Parathyroid adenoma (tissue), 2 donors: ENCODE data around the gene XAB2.
"Not testable (repeated sequence)": the region's sequence is repeated elsewhere in the genome, so short reads cannot be mapped to it uniquely, and the experiment has no call there.

ENCODE experiments used
- H2AFZ ChIP-seq: fragments of 300-600 bp; sonication (generic); one replicate; pipeline ENCODE4 v1.7.0; 2017; ENCODE audit warnings: antibody characterized with exemption, mild to moderate bottlenecking
- H3K27ac ChIP-seq: fragments of 300-600 bp; sonication (generic); one replicate; pipeline ENCODE4 v1.7.0; 2017
- H3K27me3 ChIP-seq: fragments of 300-600 bp; sonication (generic); one replicate; pipeline ENCODE4 v1.7.0; 2017; ENCODE audit warnings: low read length; ENCODE audit not compliant: control insufficient read depth, insufficient read depth
- H3K36me3 ChIP-seq: fragments of 300-600 bp; sonication (generic); one replicate; pipeline ENCODE4 v1.7.0; 2017; ENCODE audit warnings: low read length; ENCODE audit not compliant: control insufficient read depth, insufficient read depth
- H3K4me1 ChIP-seq: fragments of 300-600 bp; sonication (generic); one replicate; pipeline ENCODE4 v1.7.0; 2017; ENCODE audit warnings: control low read depth
- H3K4me2 ChIP-seq: fragments of 300-600 bp; sonication (generic); one replicate; pipeline ENCODE4 v1.7.0; 2017; ENCODE audit warnings: low read length
- H3K4me3 ChIP-seq: fragments of 300-600 bp; sonication (generic); one replicate; pipeline ENCODE4 v1.7.0; 2017; ENCODE audit warnings: low read depth, low read length
- H3K79me2 ChIP-seq: fragments of 300-600 bp; sonication (generic); one replicate; pipeline ENCODE4 v1.7.0; 2017; ENCODE audit warnings: control low read depth
- H3K9ac ChIP-seq: fragments of 300-600 bp; sonication (generic); one replicate; pipeline ENCODE4 v1.7.0; 2017; ENCODE audit warnings: mild to moderate bottlenecking
- H3K9me3 ChIP-seq: fragments of 300-600 bp; sonication (generic); one replicate; pipeline ENCODE4 v1.7.0; 2017; ENCODE audit warnings: low read length; ENCODE audit not compliant: control insufficient read depth
- TF ChIP-seq, protein P1 (sequence below): fragments of 300-600 bp; sonication (generic); IDR thresholded peaks from one replicate; pipeline ENCODE4 v1.7.0; 2017; ENCODE audit warnings: antibody characterized with exemption, mild to moderate bottlenecking
- donor health status: primary hyperparathyroidism.

The XAB2 gene

GRCh38 chr19:7646426-7646700 lies 17.0 kb upstream of the XAB2 start:
- Histone ChIP-seq H3K79me2 (no peaks in the 10 kb centered on the region), H3K9me3 (no peaks in the 10 kb centered on the region), H3K4me1 (no peaks in the 10 kb centered on the region), H3K4me3 (no peak overlapping the region), H2AFZ (no peak overlapping the region), H3K27ac (no peak overlapping the region), H3K27me3 (no peaks in the 10 kb centered on the region), H3K36me3 (no peaks in the 10 kb centered on the region), H3K9ac (no peak overlapping the region), H3K4me2 (no peak overlapping the region)
- TF ChIP-seq, protein P1, sequence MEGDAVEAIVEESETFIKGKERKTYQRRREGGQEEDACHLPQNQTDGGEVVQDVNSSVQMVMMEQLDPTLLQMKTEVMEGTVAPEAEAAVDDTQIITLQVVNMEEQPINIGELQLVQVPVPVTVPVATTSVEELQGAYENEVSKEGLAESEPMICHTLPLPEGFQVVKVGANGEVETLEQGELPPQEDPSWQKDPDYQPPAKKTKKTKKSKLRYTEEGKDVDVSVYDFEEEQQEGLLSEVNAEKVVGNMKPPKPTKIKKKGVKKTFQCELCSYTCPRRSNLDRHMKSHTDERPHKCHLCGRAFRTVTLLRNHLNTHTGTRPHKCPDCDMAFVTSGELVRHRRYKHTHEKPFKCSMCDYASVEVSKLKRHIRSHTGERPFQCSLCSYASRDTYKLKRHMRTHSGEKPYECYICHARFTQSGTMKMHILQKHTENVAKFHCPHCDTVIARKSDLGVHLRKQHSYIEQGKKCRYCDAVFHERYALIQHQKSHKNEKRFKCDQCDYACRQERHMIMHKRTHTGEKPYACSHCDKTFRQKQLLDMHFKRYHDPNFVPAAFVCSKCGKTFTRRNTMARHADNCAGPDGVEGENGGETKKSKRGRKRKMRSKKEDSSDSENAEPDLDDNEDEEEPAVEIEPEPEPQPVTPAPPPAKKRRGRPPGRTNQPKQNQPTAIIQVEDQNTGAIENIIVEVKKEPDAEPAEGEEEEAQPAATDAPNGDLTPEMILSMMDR, result no peak

GRCh38 chr19:7645656-7646425 lies 16.5 kb upstream of the XAB2 start:
- Histone ChIP-seq H3K79me2 (no peaks in the 10 kb centered on the region), H3K4me2 (no peak overlapping the region), H3K9ac (no peak overlapping the region), H3K27ac (no peak overlapping the region), H3K27me3 (no peaks in the 10 kb centered on the region), H2AFZ (no peak overlapping the region), H3K9me3 (no peaks in the 10 kb centered on the region), H3K36me3 (no peaks in the 10 kb centered on the region), H3K4me1 (no peaks in the 10 kb centered on the region), H3K4me3 (no peak overlapping the region)
- TF ChIP-seq, protein P1, result no peak

GRCh38 chr19:7645163-7645562 lies 15.8 kb upstream of the XAB2 start:
- Histone ChIP-seq H3K9me3 (no peaks in the 10 kb centered on the region), H3K27me3 (no peaks in the 10 kb centered on the region), H3K79me2 (no peaks in the 10 kb centered on the region), H3K36me3 (no peaks in the 10 kb centered on the region), H3K9ac (no peak overlapping the region), H2AFZ (no peak overlapping the region), H3K27ac (no peak overlapping the region), H3K4me2 (no peak overlapping the region), H3K4me3 (no peak overlapping the region), H3K4me1 (no peaks in the 10 kb centered on the region)
- TF ChIP-seq, protein P1, result no peak

GRCh38 chr19:7644550-7644877 lies 15.2 kb upstream of the XAB2 start:
- no peak overlapping the region for H3K4me3 ChIP-seq
- H3K9me3 ChIP-seq, result no peaks in the 10 kb centered on the region
- no peak overlapping the region for H3K9ac ChIP-seq
- no peaks in the 10 kb centered on the region for H3K79me2 ChIP-seq
- no peak overlapping the region for H2AFZ ChIP-seq
- no peak overlapping the region for H3K27ac ChIP-seq
- H3K36me3 ChIP-seq, result no peaks in the 10 kb centered on the region
- no peaks in the 10 kb centered on the region for H3K4me1 ChIP-seq
- TF ChIP-seq, protein P1, result no peak
- no peak overlapping the region for H3K4me2 ChIP-seq
- no peaks in the 10 kb centered on the region for H3K27me3 ChIP-seq

DNA sequence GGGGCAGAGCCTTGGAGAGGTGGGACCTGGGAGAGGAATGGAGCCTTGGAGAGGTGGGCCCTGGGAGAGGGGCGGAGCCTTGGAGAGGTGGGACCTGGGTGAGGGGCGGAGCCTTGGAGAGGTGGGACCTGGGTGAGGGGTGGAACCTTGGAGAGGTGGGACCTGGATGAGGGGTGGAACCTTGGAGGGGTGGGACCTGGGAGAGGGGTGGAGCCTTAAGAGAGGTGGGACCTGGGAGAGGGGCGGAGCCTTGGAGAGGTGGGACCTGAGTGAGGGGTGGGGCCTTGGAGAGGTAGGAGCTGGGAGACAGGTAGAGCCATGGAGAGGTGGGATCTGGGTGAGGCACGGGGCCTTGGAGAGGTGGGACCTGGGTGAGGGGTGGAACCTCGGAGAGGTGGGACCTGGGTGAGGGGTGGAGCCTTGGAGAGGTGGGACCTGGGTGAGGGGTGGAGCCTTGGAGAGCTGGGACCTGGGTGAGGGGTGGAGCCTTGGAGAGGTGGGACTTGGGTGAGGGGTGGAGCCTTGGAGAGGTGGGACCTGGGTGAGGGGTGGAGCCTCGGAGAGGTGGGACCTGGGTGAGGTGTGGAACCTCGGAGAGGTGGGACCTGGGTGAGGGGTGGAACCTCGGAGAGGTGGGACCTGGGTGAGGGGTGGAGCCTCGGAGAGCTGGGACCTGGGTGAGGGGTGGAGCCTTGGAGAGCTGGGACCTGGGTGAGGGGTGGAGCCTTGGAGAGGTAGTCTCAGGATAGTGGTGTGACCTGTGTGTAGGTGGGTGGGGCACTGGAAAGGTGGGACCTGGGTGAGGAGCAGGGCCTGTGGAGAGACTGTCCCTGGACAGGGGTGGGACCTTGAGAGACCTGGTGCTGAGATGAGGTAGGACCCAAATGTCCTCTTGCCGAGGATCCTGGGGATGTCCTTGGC lies 14.5 kb upstream of the XAB2 start:
- H3K27me3 ChIP-seq, H3K4me3 ChIP-seq, H3K4me1 ChIP-seq, H3K79me2 ChIP-seq, H3K27ac ChIP-seq, H3K4me2 ChIP-seq, H3K36me3 ChIP-seq, H2AFZ ChIP-seq, H3K9ac ChIP-seq, H3K9me3 ChIP-seq: not testable (repeated sequence)
